ENCODE data around the gene MKNK2. TPM values are rescaled to one million over a fixed set of nuclear protein-coding genes. Genes with fewer than 3 reads are reported as not detected.

The MKNK2 gene
- total RNA-seq, 1 experiment from 2014 or later, result 271 TPM

DNA sequence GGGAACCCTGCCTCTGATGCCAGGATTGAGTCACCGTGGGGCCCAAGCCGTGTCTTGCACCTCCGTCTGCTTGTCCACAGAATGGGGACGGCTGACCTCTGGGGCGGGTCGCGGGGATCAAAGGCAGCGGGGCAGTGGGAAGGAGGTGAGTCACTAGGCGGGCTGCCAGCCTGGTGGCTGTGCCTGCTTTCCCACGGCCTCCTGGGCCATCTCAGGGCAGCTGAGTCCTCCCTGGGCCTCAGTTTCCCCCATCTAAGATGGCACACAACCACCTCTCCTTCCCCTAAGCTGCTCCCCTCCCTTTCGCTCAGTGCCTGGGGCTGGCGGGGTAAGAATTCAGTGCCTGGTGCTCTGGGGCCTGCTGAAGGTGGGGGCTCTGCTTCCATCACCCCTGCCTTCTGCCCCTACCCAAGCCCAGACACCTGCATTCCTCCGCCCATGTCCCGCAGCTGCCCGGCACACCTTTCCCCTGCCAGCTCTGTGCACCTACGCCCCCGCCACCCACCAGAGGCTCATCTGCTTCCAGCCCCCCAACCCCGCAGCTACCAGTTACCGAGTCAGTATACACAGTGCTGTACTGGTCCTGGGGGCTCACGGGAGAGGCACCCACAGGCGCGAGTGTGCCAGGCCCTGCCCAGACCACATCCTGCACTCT lies 3.5 kb downstream of the MKNK2 start (continued):
- TF ChIP-seq, protein P1, sequence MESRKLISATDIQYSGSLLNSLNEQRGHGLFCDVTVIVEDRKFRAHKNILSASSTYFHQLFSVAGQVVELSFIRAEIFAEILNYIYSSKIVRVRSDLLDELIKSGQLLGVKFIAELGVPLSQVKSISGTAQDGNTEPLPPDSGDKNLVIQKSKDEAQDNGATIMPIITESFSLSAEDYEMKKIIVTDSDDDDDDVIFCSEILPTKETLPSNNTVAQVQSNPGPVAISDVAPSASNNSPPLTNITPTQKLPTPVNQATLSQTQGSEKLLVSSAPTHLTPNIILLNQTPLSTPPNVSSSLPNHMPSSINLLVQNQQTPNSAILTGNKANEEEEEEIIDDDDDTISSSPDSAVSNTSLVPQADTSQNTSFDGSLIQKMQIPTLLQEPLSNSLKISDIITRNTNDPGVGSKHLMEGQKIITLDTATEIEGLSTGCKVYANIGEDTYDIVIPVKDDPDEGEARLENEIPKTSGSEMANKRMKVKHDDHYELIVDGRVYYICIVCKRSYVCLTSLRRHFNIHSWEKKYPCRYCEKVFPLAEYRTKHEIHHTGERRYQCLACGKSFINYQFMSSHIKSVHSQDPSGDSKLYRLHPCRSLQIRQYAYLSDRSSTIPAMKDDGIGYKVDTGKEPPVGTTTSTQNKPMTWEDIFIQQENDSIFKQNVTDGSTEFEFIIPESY (IDR thresholded peaks at IDR 0.05; ENCODE audit: extremely low read depth, insufficient replicate concordance, low read length), result no peak
- TF ChIP-seq SRF (IDR thresholded peaks at IDR 0.05; ENCODE audit: low read depth) (no peak), TCF7L2 (IDR thresholded peaks at IDR 0.05; ENCODE audit: borderline replicate concordance, extremely low read depth, insufficient read depth, insufficient read length) (peak; percentile 99), POLR2AphosphoS5 (IDR thresholded peaks at IDR 0.05; ENCODE audit: low read depth, low read length) (peak; percentile 67), EZH2 (IDR thresholded peaks at IDR 0.05) (no peak), CEBPB (IDR thresholded peaks at IDR 0.05; ENCODE audit: low read depth) (no peak), RAD21 (IDR thresholded peaks at IDR 0.05; ENCODE audit: low read depth) (no peak), FOSL1 (IDR thresholded peaks at IDR 0.05; ENCODE audit: low read depth) (no peak), EGR1 (IDR thresholded peaks at IDR 0.05; ENCODE audit: low read depth) (no peak), ELF1 (IDR thresholded peaks at IDR 0.05; ENCODE audit: borderline replicate concordance, low read depth) (no peak), SIN3A (IDR thresholded peaks at IDR 0.05; ENCODE audit: low read depth) (no peak), ZNF274 (IDR thresholded peaks at IDR 0.05; ENCODE audit: low read depth, low read length) (no peak), SP1 (IDR thresholded peaks at IDR 0.05; ENCODE audit: low read depth) (0 out of 2 replicates have a peak, but pooled peaks have one; percentile 22), CBX3 (IDR thresholded peaks at IDR 0.05; ENCODE audit: low read depth) (no peak), JUND (IDR thresholded peaks at IDR 0.05) (peak; percentile 64; the same call in 1 of the 2 replicates), POLR2A (IDR thresholded peaks at IDR 0.05; ENCODE audit: borderline replicate concordance, extremely low read depth, insufficient read depth, insufficient read length) (no peak)
- TF ChIP-seq, protein P2, sequence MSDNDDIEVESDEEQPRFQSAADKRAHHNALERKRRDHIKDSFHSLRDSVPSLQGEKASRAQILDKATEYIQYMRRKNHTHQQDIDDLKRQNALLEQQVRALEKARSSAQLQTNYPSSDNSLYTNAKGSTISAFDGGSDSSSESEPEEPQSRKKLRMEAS (IDR thresholded peaks at IDR 0.05), result no peak
